Liver (tissue), 9 donors: ENCODE results near the gene FBN3. TPM values are rescaled to one million over a fixed set of nuclear protein-coding genes. Genes with fewer than 3 reads are reported as not detected.

Experiments used
- DNase-seq: peaks from one replicate; pipeline ENCODE4 v3.0.0-alpha.2; 2017; ENCODE audit warnings: low spot score
- H3K27ac ChIP-seq, 2 donors: one replicate each; pipeline ENCODE4 v1.7.0; 2013; ENCODE audit warnings: inconsistent platforms in 2 of 2, low read length in 2 of 2, control low read depth in 1 of 2, low read depth in 1 of 2, mild to moderate bottlenecking in 1 of 2
- H3K27me3 ChIP-seq, 4 donors: one replicate each; pipeline versions ENCODE4 v1.6.1 to v1.7.0; 2013; ENCODE audit warnings: low read length in 3 of 4, inconsistent platforms in 1 of 4, mild to moderate bottlenecking in 1 of 4, moderate library complexity in 1 of 4; ENCODE audit not compliant: control insufficient read depth in 4 of 4, insufficient read depth in 4 of 4
- H3K36me3 ChIP-seq, 4 donors: one replicate each; pipeline versions ENCODE4 v1.6.1 to v1.7.0; 2013; ENCODE audit warnings: low read length in 3 of 4, mild to moderate bottlenecking in 3 of 4, low read depth in 1 of 4, moderate library complexity in 1 of 4; ENCODE audit not compliant: control insufficient read depth in 4 of 4, insufficient read depth in 3 of 4
- H3K4me1 ChIP-seq, 4 donors: one replicate each; pipeline versions ENCODE4 v1.6.1 to v1.7.0; 2013; ENCODE audit warnings: low read length in 3 of 4, mild to moderate bottlenecking in 3 of 4, moderate library complexity in 1 of 4; ENCODE audit not compliant: control insufficient read depth in 4 of 4, insufficient read depth in 4 of 4
- H3K4me3 ChIP-seq, 3 donors: one replicate each; pipeline versions ENCODE4 v1.6.1 to v1.7.0; 2013; ENCODE audit warnings: low read length in 3 of 3, control low read depth in 1 of 3, low read depth in 1 of 3, mild to moderate bottlenecking in 1 of 3
- H3K9ac ChIP-seq, 2 donors: one replicate each; pipeline ENCODE4 v1.7.0; 2013; ENCODE audit warnings: low read length in 2 of 2, mild to moderate bottlenecking in 2 of 2, moderate library complexity in 2 of 2, control low read depth in 1 of 2, low read depth in 1 of 2
- H3K9me3 ChIP-seq, 4 donors: one replicate each; pipeline versions ENCODE4 v1.6.1 to v1.7.0; 2013; ENCODE audit warnings: low read length in 3 of 4; ENCODE audit not compliant: control insufficient read depth in 4 of 4
- EGR1 ChIP-seq, 2 donors: IDR thresholded peaks; 2 replicates each; pipeline ENCODE4 v1.6.1; 2016 to 2018; ENCODE audit warnings: antibody characterized with exemption in 2 of 2, low read depth in 2 of 2
- FOXA1 ChIP-seq: IDR thresholded peaks from 2 replicates; pipeline ENCODE4 v1.6.1; 2016; ENCODE audit warnings: antibody characterized with exemption
- FOXA2 ChIP-seq: IDR thresholded peaks from 2 replicates; pipeline ENCODE4 v1.6.1; 2016; ENCODE audit warnings: antibody characterized with exemption
- GABPA ChIP-seq, 2 donors: IDR thresholded peaks in 1 of 2; conservative IDR thresholded peaks in 1 of 2; 2 replicates each; pipeline ENCODE4 v1.6.1; 2016; ENCODE audit warnings: antibody characterized with exemption in 2 of 2, mild to moderate bottlenecking in 1 of 2, moderate library complexity in 1 of 2
- HNF4A ChIP-seq, 2 donors: conservative IDR thresholded peaks; 2 replicates each; pipeline ENCODE4 v1.6.1; 2016; ENCODE audit warnings: antibody characterized with exemption in 2 of 2, mild to moderate bottlenecking in 2 of 2
- HNF4G ChIP-seq: IDR thresholded peaks from 2 replicates; pipeline ENCODE4 v1.6.1; 2016; ENCODE audit warnings: antibody characterized with exemption
- JUND ChIP-seq, 2 donors: IDR thresholded peaks; 2 replicates each; pipeline ENCODE4 v1.6.1; 2016; ENCODE audit warnings: antibody characterized with exemption in 2 of 2
- NR2F2 ChIP-seq: IDR thresholded peaks from 2 replicates; pipeline ENCODE4 v1.6.1; 2016; ENCODE audit warnings: antibody characterized with exemption
- RAD21 ChIP-seq, 2 donors: IDR thresholded peaks; 2 replicates each; pipeline ENCODE4 v1.6.1; 2016; ENCODE audit warnings: antibody characterized with exemption in 2 of 2, mild to moderate bottlenecking in 2 of 2
- RXRA ChIP-seq, 2 donors: IDR thresholded peaks; 2 replicates each; pipeline ENCODE4 v1.6.1; 2017 to 2018; ENCODE audit warnings: antibody characterized with exemption in 2 of 2, mild to moderate bottlenecking in 1 of 2
- SP1 ChIP-seq: IDR thresholded peaks from 2 replicates; pipeline ENCODE4 v1.6.1; 2018; ENCODE audit warnings: antibody characterized with exemption, mild to moderate bottlenecking
- TAF1 ChIP-seq: conservative IDR thresholded peaks from 2 replicates; pipeline ENCODE4 v1.6.1; 2016; ENCODE audit warnings: antibody characterized with exemption, mild to moderate bottlenecking
- YY1 ChIP-seq: IDR thresholded peaks from 2 replicates; pipeline ENCODE4 v1.6.1; 2016; ENCODE audit warnings: antibody characterized with exemption, mild to moderate bottlenecking
- WGBS: extraction: QIAGEN DNeasy Blood & Tissue Kit; methylation state at CpG from one replicate; pipeline ENCODE4 v1.1.7; 2013; 5-methylcytosine and 5-hydroxymethylcytosine counted together
- polyA plus RNA-seq, 2 donors: library from polyadenylated mRNA; stranded (reverse) in 1 of 2; unstranded in 1 of 2; fragments of 200-250 nt in 1 of 2; fragments of >200 nt in 1 of 2; fragmentation: Nextera tagmentation in 1 of 2; extraction: Ambion mirVana in 1 of 2; gene quantifications; one replicate each; pipeline versions ENCODE4 v1.2.1 to v1.2.3, GENCODE V29; 2013 to 2015
- total RNA-seq, 2 donors: library from RNA; depleted of rRNA; stranded (reverse); fragments of >200 nt; gene quantifications; one replicate each; pipeline ENCODE4 v1.2.3, GENCODE V29; 2014
- TF ChIP-seq, protein P1 (sequence below): IDR thresholded peaks from 2 replicates; pipeline ENCODE4 v1.6.1; 2016; ENCODE audit warnings: antibody characterized with exemption
- TF ChIP-seq, protein P2 (sequence below): IDR thresholded peaks from 2 replicates; pipeline ENCODE4 v1.6.1; 2016; ENCODE audit warnings: antibody characterized with exemption
- TF ChIP-seq, protein P3 (sequence below): IDR thresholded peaks from 2 replicates; pipeline ENCODE4 v1.6.1; 2016; ENCODE audit warnings: antibody characterized with exemption, mild to moderate bottlenecking
- TF ChIP-seq, protein P4 (sequence below): IDR thresholded peaks from 2 replicates; pipeline ENCODE4 v1.6.1; 2016; ENCODE audit warnings: antibody characterized with exemption
- TF ChIP-seq, protein P5 (sequence below): fragments of 150-350 bp; IDR thresholded peaks from 2 replicates; pipeline ENCODE4 v1.5.1; 2017; ENCODE audit warnings: improper control_type of control experiment, low read depth, low read length; ENCODE audit not compliant: missing input control
- donor health status: healthy.
- donor health status: healthy.
- donor health status: healthy.
- donor health status: healthy.
- donor health status: healthy.

The FBN3 gene
- total and polyA plus RNA-seq, 4 donors, result under 0.01 to 0.61 (median 0.08) TPM; not detected in 1

DNA sequence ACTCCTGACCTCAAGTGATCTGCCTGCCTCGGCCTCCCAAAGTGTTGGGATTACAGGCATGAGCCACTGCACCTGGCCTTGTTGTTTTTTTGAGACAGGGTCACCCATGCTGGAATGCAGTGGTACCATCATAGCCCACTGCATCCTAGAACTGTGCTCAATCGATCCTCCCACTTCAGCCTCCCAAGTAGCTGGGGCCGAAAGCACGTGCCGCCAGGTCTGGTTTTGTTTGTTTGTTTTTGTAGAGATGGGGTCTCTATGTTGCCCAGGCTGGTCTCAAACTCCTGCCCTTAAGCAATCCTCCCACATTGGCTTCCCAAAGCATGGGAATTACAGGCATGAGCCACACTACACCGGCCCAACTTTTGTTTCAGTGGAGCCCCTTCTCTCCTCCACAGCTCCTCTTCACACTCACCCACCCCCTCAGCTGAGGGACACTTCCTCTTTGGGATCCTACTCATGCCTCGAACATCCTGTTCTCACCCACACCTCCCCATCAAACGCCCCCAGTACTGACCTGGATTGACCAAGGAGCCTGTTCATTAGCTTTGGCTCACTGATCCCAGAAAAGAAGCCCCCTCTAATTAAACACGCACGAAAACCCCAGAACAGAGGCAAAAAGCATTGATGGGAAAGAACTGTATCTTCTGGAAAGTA, 47.0 kb upstream of the FBN3 start:
- no peaks in the 10 kb centered on the region for H3K36me3 ChIP-seq
- no peak overlapping the region for H3K27ac ChIP-seq
- no peaks in the 10 kb centered on the region for H3K9me3 ChIP-seq
- TF ChIP-seq RXRA (IDR thresholded peaks at IDR 0.05) (no peak), JUND (IDR thresholded peaks at IDR 0.05) (no peak), HNF4G (no peak), FOXA2 (no peak), TAF1 (no peak), GABPA (IDR thresholded peaks at IDR 0.05 in 1 of 2, conservative IDR thresholded peaks at IDR 0.05 in 1 of 2) (no peak), NR2F2 (no peak), RAD21 (IDR thresholded peaks at IDR 0.05) (no peak), SP1 (no peak), YY1 (no peak), FOXA1 (no peak), HNF4A (conservative IDR thresholded peaks at IDR 0.05) (no peak), EGR1 (IDR thresholded peaks at IDR 0.05; ENCODE audit: low read depth in 2 of 2) (no peak)
- TF ChIP-seq, protein P1, sequence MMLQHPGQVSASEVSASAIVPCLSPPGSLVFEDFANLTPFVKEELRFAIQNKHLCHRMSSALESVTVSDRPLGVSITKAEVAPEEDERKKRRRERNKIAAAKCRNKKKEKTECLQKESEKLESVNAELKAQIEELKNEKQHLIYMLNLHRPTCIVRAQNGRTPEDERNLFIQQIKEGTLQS, result no peak
- TF ChIP-seq, protein P2, sequence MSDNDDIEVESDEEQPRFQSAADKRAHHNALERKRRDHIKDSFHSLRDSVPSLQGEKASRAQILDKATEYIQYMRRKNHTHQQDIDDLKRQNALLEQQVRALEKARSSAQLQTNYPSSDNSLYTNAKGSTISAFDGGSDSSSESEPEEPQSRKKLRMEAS, result no peak
- TF ChIP-seq, protein P3, sequence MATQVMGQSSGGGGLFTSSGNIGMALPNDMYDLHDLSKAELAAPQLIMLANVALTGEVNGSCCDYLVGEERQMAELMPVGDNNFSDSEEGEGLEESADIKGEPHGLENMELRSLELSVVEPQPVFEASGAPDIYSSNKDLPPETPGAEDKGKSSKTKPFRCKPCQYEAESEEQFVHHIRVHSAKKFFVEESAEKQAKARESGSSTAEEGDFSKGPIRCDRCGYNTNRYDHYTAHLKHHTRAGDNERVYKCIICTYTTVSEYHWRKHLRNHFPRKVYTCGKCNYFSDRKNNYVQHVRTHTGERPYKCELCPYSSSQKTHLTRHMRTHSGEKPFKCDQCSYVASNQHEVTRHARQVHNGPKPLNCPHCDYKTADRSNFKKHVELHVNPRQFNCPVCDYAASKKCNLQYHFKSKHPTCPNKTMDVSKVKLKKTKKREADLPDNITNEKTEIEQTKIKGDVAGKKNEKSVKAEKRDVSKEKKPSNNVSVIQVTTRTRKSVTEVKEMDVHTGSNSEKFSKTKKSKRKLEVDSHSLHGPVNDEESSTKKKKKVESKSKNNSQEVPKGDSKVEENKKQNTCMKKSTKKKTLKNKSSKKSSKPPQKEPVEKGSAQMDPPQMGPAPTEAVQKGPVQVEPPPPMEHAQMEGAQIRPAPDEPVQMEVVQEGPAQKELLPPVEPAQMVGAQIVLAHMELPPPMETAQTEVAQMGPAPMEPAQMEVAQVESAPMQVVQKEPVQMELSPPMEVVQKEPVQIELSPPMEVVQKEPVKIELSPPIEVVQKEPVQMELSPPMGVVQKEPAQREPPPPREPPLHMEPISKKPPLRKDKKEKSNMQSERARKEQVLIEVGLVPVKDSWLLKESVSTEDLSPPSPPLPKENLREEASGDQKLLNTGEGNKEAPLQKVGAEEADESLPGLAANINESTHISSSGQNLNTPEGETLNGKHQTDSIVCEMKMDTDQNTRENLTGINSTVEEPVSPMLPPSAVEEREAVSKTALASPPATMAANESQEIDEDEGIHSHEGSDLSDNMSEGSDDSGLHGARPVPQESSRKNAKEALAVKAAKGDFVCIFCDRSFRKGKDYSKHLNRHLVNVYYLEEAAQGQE, result no peak
- TF ChIP-seq, protein P4, sequence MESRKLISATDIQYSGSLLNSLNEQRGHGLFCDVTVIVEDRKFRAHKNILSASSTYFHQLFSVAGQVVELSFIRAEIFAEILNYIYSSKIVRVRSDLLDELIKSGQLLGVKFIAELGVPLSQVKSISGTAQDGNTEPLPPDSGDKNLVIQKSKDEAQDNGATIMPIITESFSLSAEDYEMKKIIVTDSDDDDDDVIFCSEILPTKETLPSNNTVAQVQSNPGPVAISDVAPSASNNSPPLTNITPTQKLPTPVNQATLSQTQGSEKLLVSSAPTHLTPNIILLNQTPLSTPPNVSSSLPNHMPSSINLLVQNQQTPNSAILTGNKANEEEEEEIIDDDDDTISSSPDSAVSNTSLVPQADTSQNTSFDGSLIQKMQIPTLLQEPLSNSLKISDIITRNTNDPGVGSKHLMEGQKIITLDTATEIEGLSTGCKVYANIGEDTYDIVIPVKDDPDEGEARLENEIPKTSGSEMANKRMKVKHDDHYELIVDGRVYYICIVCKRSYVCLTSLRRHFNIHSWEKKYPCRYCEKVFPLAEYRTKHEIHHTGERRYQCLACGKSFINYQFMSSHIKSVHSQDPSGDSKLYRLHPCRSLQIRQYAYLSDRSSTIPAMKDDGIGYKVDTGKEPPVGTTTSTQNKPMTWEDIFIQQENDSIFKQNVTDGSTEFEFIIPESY, result no peak
- TF ChIP-seq, protein P5, sequence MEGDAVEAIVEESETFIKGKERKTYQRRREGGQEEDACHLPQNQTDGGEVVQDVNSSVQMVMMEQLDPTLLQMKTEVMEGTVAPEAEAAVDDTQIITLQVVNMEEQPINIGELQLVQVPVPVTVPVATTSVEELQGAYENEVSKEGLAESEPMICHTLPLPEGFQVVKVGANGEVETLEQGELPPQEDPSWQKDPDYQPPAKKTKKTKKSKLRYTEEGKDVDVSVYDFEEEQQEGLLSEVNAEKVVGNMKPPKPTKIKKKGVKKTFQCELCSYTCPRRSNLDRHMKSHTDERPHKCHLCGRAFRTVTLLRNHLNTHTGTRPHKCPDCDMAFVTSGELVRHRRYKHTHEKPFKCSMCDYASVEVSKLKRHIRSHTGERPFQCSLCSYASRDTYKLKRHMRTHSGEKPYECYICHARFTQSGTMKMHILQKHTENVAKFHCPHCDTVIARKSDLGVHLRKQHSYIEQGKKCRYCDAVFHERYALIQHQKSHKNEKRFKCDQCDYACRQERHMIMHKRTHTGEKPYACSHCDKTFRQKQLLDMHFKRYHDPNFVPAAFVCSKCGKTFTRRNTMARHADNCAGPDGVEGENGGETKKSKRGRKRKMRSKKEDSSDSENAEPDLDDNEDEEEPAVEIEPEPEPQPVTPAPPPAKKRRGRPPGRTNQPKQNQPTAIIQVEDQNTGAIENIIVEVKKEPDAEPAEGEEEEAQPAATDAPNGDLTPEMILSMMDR, result no peak
- peaks cover 0 to 3% (median 0%) of the 10 kb centered on the region in 4 donors for H3K4me1 ChIP-seq
- DNase-seq, result no peak
- WGBS, result 72% methylated on average over 10 of the region's 10 CpGs
- no peaks in the 10 kb centered on the region for H3K27me3 ChIP-seq
- H3K9ac ChIP-seq, result no peak overlapping the region
- H3K4me3 ChIP-seq, result no peak overlapping the region
